GM18907 (cell line): ENCODE measurements around the gene TMEM179B.
"Not testable (repeated sequence)": the region's sequence is repeated elsewhere in the genome, so short reads cannot be mapped to it uniquely, and the experiment has no call there.

Experiments
- ATAC-seq: cut with Tn5 transposase; IDR thresholded peaks from one replicate; pipeline ENCODE4 v1.9.1; 2021; ENCODE audit warnings: mild to moderate bottlenecking, moderate library complexity; ENCODE audit not compliant: unreplicated experiment

Gene TMEM179B

GRCh38 chr11:62787005-62787759 lies at the start of gene TMEM179B:
Gene TMEM179B (plus strand): TSS chr11:62787402. CDS start chr11:62787432, 30 bp downstream.
- peak; percentile 62 for ATAC-seq

- ATAC-seq, result no peak
These were observed 39.6 kb upstream of the TMEM179B start for GRCh38 chr11:62747475-62748160.

- ATAC-seq, result not testable (repeated sequence)
These were observed 37.3 kb upstream of the TMEM179B start for GRCh38 chr11:62749931-62750330.

GRCh38 chr11:62752177-62752785 lies 34.9 kb upstream of the TMEM179B start:
- no peak for ATAC-seq

GRCh38 chr11:62752994-62753735 lies 34.0 kb upstream of the TMEM179B start:
- ATAC-seq, result no peak

GRCh38 chr11:62753736-62754603 lies 33.2 kb upstream of the TMEM179B start, which contains the start of gene ZBTB3:
Gene ZBTB3 (minus strand): TSS chr11:62754160. CDS start chr11:62753664, 496 bp downstream.
- peak; percentile 95 for ATAC-seq

- ATAC-seq, result no peak
These were observed 32.1 kb upstream of the TMEM179B start for GRCh38 chr11:62755086-62755615.

- no peak for ATAC-seq
These were observed 29.1 kb upstream of the TMEM179B start for GRCh38 chr11:62757846-62758788.

- not testable (repeated sequence) for ATAC-seq
These were observed 26.4 kb upstream of the TMEM179B start for GRCh38 chr11:62760867-62761227.

GRCh38 chr11:62770778-62771143 lies 16.4 kb upstream of the TMEM179B start:
- ATAC-seq, result peak; percentile 12

GRCh38 chr11:62771144-62772021 lies 15.8 kb upstream of the TMEM179B start, which contains the start of gene TAF6L:
Gene TAF6L (plus strand): TSS chr11:62771396. CDS start chr11:62775784, 4,388 bp downstream.
- peak; percentile 77 for ATAC-seq

- no peak for ATAC-seq
These were observed 12.8 kb upstream of the TMEM179B start for GRCh38 chr11:62774407-62774806.

- ATAC-seq, result no peak
These were observed 11.6 kb upstream of the TMEM179B start for GRCh38 chr11:62775646-62776045.

- ATAC-seq, result no peak
These were observed 9.8 kb upstream of the TMEM179B start for GRCh38 chr11:62777389-62777788.

- no peak for ATAC-seq
These were observed 8.8 kb upstream of the TMEM179B start for GRCh38 chr11:62778441-62778840.

- no peak for ATAC-seq
These were observed 4.4 kb upstream of the TMEM179B start for GRCh38 chr11:62782753-62783152.

GRCh38 chr11:62786318-62787004 lies 741 bp upstream of the TMEM179B start:
- peak; percentile 69 for ATAC-seq
